Hematopoietic multipotent progenitor cell treated with erythropoietin and hydrocortisone succinate and interleukin-3 and kit ligand, for 4 days (in vitro differentiated cells): ENCODE measurements around the gene DSPP.
"Not testable (repeated sequence)": the region's sequence is repeated elsewhere in the genome, so short reads cannot be mapped to it uniquely, and the experiment has no call there.

ENCODE experiments used
- DNase-seq: peaks from one replicate; pipeline ENCODE4 v3.0.0-alpha.2; 2015

Gene DSPP

DNA sequence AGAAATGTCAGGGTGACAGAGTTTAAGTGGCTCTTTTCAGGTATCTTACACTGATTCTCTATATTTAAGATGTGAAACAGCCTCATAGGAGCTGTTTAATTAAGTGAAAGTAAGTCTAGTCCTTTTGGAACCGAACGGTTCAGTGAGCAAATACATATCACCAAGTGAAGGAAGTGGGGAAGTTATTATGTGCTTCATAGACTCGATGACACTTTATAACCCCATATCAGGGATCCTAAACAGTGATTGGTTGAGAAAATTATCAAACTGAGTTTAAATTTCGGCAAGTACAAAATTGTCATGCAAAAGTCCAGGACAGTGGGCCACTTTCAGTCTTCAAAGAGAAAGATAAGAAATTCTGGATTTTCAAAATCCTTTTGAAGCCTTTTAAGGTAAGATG is at the start of gene DSPP:
Gene DSPP, plus strand, starts transcription at position 301 of the 400 bp plus-strand sequence. CDS start 2,380 bp downstream, outside the sequence.
- no peak for DNase-seq

- peak; percentile 90 for DNase-seq
Observed at GRCh38 chr4:87559090-87559837, 49.1 kb upstream of the DSPP start.

DNA sequence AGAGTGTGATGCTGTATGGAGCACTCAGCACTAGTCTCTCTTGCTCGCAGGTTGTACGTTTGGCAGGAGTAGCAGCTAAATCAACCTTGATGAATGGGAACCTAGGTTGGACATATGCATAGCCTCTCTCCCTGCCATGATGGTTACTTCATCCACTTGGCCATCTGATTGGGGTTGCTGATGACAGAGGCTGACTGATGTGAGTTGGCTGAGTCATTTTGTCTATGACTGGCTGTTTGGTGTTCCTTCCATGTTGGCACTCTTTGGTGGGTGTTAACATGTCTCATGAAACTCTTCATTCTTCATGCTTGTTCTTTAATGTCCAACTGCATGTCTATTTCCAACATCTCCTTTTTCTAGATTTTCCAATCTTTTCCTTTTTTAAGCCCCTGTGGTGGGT is 47.5 kb upstream of the DSPP start:
- DNase-seq = no peak

DNA sequence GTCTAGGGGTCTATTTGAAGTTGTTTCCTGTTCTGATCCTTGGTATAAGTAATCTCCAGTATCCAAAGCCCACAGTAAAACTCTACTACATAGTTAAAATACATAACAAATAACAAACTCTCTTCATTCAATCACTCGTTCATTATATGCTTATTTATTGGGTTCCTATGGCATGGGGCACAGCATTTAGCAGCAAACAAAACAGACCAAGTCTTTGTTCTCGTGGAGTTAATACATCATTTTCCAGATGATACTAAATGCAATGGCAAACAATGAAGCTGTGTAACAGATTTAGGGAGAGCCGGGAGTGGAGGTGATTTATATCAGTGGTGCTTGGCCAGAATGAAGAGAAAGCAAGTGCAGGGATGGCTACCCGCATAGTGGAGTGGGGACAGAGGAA is 42.6 kb upstream of the DSPP start:
- DNase-seq = no peak

DNA sequence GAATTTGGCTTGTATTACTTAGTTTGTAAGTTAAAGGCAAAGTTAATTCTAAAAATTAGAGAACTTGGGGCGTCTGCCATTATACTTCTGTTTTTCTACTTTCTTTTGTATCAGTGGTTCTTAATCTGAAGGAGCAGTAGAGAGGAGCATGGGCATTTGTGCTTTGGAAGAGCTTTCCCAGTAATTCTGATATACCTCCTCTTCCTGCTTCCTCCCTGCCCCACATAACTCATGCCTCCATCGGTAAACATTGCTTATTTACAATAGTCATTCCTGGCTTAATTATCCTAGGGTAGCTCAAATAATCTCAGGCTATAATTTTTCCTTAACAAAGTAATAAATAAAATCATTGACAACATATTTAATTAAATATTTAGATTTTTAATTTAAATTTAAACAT is 42.1 kb upstream of the DSPP start:
- no peak for DNase-seq

- DNase-seq = no peak
Observed at GRCh38 chr4:87567191-87567590, 41.1 kb upstream of the DSPP start.

DNA sequence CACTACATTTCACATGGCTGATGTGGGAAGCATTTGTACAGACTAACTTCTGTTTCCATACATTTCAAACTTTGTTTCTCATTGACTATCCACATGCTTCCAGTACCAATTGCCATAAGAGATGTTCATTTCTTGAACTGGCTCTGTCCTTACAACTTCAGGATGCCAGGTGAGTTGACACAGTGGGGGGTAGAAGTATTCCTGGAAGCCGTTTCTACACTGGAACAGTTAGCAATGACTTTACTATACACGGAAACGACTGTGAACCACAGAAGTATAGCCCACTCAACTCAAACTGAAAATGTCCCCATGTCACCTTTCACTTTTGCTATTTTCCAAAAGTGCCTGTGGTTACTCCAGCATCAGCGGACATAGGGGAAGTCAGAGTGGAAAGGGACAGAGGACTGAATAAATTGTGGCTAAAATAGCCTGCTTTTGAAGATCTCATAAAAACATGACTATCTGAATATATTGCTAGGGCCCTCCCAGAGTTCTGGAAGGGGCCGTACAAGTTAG is 38.0 kb upstream of the DSPP start:
- no peak for DNase-seq

DNA sequence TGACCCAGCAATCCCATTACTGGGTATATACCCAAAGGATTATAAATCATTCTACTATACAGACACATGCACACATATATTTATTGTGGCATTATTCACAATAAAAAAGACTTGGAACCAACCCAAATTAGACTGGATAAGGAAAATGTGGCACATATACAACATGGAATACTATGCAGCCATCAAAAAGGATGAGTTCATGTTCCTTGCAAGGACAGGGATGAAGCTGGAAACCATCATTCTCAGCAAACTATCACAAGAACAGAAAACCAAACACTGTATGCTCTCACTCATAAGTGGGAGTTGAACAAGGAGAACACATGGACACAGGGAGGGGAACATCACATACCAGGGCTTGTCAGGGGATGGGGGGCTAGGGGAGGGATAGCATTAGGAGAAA is 34.0 kb upstream of the DSPP start:
- DNase-seq = not testable (repeated sequence)

DNA sequence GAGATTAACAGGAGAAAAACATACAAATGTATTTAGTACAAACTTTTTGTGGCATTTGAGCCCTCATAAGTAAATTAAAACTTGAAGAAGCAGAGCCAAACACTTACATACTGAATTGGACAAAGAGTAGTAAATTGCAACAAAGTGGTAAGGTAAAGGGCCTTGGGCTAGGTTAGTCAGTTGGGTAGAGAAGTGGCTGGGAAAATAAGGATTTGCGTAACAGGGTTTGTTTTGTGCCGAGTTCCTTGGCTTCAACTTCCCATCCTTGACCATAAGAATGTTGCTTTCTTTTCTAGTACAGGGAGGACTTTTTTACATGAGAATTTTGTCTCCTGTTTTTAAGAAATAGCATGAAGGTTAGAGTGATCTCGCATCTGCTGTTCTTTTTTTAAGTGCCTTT is 33.3 kb upstream of the DSPP start:
- no peak for DNase-seq

GRCh38 chr4:87575408-87575807 is 32.9 kb upstream of the DSPP start:
- no peak for DNase-seq

DNA sequence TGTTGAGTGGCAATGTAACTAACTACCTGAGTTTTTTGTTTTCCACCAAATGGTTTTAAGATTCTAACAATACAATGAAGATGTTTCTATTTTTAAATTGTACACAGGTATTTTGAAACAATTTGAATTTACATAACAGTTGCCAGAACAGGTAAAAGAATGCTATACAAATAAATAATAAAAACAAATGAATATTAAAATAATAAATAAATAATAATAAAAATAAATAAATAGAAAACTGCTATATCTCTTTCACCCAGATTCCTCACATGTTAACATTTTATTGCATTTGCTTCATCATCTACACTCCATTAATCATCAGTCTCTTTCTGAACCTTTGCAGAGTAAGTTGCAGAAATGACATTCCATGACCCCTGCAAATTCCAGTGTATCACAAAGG is 32.3 kb upstream of the DSPP start:
- DNase-seq = no peak

DNA sequence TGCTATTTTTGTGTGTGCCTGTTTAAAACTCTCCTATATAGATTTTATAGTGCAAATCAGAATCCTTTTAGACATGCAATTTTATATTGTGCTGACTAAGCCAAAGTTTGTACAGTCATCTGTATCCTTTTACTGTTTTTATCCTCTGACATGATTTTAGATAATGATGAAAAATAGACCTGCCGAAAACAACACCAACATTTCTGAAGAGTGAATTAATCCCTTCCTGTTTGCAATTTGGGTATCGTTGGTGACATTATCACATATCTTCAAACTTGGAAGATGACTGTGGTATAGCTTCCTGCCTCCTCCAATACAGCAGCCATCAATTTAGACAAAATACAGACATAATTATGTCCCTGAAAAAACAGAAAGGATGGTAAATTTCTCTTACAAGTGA is 28.9 kb upstream of the DSPP start:
- DNase-seq = no peak

GRCh38 chr4:87580057-87580456 is 28.3 kb upstream of the DSPP start:
- DNase-seq = no peak

DNA sequence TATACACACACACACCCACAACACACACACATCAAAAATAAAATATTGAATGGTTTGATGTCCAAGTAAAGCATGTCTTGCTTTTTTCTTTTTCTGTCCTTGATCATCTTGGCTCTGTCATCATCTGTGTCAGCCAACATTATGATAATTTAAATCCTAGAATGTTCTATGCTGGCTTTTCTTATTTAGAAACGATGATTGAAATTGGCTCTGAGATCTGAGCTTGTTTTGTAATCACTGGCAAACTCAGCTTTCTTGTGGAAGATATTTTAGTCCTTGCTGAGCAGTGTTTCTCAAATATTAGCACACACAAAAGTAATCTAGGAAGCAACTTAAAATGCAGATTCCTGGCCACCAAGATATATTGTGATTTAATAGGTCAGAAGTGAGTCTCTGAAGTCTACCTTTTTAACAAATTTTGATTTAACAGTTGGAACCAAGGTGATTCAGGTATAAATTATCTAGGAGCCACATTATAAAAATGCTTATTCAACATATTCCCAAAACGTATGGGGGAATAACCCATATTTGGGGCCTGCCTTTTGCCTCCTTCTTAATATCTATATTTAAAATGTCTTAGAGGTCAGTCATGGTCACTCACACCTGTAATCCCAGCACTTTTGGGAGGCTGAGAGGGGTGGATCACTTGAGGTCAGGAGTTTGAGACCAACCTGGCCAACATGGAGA is 24.0 kb upstream of the DSPP start:
- DNase-seq = no peak

GRCh38 chr4:87589531-87589930 is 18.8 kb upstream of the DSPP start:
- DNase-seq = no peak

- no peak for DNase-seq
Observed at GRCh38 chr4:87592124-87592523, 16.2 kb upstream of the DSPP start.

GRCh38 chr4:87601361-87601760 is 7.0 kb upstream of the DSPP start:
- DNase-seq = no peak

- no peak for DNase-seq
Observed at GRCh38 chr4:87614292-87614890, 6.1 kb downstream of the DSPP start.

DNA sequence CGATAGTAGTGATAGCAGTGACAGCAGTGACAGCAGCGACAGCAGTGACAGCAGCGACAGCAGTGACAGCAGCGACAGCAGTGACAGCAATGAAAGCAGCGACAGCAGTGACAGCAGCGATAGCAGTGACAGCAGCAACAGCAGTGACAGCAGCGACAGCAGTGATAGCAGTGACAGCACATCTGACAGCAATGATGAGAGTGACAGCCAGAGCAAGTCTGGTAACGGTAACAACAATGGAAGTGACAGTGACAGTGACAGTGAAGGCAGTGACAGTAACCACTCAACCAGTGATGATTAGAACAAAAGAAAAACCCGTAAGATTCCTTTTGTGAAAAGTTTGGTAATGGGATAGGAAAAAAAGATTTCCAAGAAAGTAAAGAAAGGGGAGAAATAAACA is 7.9 kb downstream of the DSPP start:
- DNase-seq = no peak

- DNase-seq = no peak
Observed at GRCh38 chr4:87620086-87620485, 11.8 kb downstream of the DSPP start.

DNA sequence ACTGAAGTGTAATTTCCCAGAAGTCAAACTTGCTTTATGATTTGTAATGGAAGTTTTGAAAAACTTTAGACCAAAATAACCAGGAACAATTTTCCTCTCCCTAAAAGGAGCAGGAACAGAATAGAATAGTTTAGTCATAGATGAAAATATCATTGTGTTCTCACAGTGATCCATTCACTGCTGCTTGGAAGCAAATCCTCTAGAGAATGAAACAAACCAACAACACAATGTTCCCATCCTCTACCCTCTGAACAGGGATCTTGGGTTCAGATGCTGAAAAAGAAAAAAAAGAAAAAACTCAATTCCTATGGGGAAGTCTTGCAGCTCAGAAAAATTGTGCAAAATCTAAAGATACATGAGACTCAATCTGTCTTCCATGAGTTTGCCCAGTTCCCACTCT is 12.2 kb downstream of the DSPP start:
- DNase-seq = no peak

- DNase-seq = no peak
Observed at GRCh38 chr4:87622303-87622702, 14.0 kb downstream of the DSPP start.

GRCh38 chr4:87624698-87625097 is 16.4 kb downstream of the DSPP start:
- peak; percentile 33 for DNase-seq

GRCh38 chr4:87631668-87632067 is 23.3 kb downstream of the DSPP start:
- DNase-seq = no peak
